Inferior parietal cortex (tissue), 1 donor: ENCODE measurements around the gene UCHL5.
"Not testable (repeated sequence)": the region's sequence is repeated elsewhere in the genome, so short reads cannot be mapped to it uniquely, and the experiment has no call there.

ENCODE experiments used
- DNase-seq: peaks from one replicate; pipeline ENCODE4 v3.0.0-alpha.2; 2016; ENCODE audit errors: extremely low spot score

Gene UCHL5

DNA sequence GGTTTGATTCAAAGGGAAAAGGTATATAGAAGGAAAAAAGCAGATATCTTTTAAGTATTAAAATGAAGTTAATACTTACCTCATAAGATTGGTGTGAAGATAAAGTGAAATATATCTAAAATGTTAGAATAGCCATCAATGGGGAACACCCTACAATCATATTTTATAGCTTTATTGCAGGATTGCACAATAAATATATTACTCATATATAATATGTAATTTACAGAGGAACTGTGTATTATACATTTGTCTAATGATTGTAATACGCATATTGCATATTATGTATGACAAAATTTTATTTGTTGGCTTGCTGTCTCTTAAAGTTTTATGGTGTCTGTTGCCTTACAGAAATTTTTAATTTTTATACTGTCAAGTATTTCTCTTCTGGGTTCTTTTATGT lies 47.8 kb downstream of the UCHL5 start:
- no peak for DNase-seq

- no peak for DNase-seq
These were observed 49.7 kb downstream of the UCHL5 start for GRCh38 chr1:193009501-193009900.

DNA sequence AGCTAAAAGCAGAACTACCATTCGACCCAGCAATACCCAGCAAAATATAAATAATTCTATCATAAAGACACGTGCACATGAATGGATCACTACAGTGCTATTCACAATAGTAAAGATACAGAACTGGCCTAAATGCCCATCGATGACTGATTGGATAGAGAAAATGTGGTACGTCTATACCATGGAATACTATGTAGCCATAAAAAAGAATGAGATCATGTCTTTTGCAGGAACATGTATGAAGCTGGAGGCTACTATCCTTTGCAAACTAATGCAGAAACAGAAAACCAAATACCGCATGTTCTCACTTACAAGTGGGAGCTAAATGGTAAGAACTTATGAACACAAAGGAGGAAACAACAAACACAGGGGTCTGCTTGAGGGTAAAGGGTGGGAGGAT lies 53.4 kb downstream of the UCHL5 start:
- DNase-seq, result no peak

- DNase-seq, result no peak
These were observed 60.6 kb downstream of the UCHL5 start for GRCh38 chr1:192998536-192998935.

DNA sequence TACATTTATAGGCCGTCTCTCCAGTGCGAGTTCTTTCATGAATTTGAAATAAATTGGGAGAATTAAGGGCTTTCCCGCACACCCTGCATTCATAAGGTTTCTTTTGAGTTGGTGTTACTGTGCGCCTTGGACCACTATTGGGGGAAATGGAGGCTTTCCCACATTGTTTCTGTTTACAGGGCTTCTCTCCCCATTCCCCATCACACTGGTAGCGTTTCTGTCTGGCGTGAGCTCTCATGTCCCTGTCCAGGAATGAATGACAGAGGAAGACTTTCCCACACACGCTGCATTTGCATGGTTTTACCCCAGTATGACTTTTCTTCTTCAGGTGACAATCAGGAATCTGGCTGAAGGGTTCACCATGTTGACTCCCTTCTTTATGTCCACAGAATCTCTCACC lies 65.0 kb downstream of the UCHL5 start:
- DNase-seq, result no peak

DNA sequence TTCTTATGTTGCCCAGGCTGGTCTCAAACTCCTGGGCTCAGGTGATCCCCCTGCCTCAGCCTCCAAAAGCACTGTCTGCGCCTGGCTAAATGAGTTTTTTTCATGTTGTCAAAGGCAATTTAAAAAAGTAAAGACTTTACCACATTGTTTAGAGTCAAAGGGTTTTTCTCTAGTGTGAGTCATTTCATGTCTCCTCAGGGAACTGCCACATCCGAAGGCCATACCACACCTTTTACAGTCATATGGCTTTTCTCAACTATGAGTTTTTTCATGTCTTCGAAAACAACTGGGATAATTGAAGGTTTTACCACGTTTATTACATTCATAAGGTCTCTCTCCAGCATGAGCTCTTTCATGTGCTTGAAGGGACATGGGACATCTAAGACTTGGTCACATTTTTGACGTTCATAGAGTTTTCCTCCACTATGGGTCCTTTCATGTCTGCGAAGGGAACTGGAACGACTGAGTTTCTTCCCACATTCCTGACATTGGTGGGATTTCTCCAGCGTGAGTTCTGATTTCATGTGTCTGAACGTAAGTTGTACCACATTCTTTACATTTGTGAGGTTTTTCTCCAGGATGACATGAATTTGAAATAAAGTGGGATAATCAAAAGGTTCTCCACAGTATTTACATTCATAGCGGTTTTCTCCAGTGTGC lies 65.6 kb downstream of the UCHL5 start:
- no peak for DNase-seq

- not testable (repeated sequence) for DNase-seq
These were observed 72.3 kb downstream of the UCHL5 start for GRCh38 chr1:192986748-192987334.

DNA sequence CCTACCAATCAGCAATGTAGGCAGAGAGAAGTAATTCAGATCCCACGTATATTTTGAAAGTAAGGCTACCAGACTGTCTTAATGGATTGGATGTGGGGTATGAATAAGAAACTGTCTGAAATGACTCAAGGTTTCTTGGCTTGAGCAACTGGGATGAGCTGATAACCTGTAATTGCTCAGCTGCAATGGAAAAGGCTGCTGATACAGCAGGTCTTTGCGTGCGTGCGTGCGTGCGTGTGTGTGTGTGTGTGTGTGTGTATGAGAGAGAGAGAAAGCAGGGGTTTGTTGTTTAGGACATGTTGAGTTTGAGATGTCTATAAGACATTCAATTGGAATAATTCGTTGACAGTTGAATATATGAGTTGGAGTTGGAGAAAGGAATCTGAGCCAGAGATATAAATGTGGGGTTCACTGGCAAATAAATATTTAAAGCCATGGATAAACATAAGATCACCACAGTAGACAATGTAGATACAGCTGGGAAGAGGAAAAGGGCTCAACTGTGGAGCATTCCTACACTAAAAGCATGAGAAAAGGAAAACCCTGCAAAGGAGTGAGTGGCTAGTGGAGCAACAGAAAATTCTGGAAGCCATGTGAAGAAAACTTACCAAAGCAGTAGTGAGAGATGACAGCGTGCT lies 72.9 kb downstream of the UCHL5 start:
- DNase-seq, result no peak

- no peak for DNase-seq
These were observed 75.1 kb downstream of the UCHL5 start for GRCh38 chr1:192984080-192984479.

DNA sequence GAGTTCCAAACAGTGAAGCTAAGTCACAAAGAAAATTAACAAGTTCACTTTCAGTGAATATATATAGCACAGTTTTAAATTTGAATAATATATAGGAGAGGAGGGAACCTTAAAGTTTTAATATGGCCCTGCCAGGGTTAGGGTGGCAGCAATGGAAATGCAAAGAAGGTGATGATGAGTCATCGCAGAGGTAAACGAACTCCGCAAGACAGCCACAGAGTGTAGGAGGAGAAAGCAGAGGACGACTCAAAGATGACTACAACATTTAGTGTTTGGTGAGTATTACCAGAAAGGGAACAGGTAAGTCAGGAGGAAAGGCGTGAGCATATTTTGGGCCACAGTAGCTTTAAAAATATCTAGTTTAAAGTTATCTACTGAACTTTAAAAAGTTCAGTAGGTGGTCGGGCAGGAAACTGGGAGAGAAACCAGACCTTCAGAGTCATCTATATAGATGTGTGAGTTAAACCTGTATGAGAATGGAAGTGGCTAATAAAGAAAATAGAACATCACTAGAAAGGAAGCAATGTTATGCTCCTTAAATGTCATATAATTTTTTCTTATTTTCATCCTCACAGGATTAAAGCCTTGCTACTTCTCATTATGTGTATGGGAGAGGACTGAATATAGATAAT lies 75.7 kb downstream of the UCHL5 start:
- no peak for DNase-seq

- DNase-seq, result no peak
These were observed 78.3 kb downstream of the UCHL5 start for GRCh38 chr1:192980856-192981255.

DNA sequence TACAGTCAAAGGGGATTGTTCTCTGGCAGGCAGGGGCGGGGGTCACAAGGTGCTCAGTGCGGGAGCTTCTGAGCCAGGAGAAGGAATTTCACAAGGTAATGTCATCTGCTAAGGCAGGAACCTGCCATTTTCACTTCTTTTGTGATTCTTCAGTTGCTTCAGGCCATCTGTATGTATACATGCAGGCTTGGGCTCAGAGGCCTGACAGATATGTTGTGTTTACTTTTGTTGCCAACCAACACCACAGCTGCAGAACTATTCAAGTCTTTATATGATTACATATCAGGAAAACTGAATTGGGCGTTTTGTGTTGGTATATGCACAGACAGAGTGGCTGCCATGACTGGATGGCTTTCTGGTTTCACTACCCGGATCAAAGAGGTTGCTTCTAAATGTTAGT lies 78.8 kb downstream of the UCHL5 start:
- DNase-seq, result not testable (repeated sequence)

GRCh38 chr1:192979542-192979941 lies 79.6 kb downstream of the UCHL5 start:
- no peak for DNase-seq

- no peak for DNase-seq
These were observed 80.9 kb downstream of the UCHL5 start for GRCh38 chr1:192978195-192978710.

DNA sequence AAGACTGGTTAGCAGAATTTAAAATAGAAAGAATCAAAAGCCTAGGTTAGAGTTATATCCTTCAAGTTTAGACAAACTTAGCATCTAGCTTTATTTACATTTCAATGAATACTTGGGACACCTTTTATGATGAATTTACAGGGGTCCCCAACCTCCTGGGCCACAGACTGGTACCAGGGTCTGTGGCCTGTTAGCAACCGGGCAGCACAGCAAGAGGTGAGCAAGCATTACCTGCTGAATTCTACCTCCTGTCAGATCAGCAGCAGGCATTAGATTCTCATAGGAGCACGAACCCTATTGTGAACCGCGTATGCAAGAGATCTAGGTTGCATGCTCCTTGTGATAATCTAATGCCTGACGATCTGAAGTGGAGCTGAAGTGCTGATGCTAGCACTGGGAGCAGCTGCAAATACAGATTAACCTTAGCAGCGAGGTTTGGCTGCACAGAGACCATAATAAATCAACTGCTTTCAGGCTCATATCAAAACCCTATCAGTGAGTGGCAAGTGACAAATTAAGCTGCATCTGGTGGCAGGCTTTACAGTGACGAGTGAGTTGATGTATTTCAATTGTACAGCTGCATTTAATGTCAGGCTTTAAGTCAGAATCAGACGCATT lies 82.0 kb downstream of the UCHL5 start:
- no peak for DNase-seq

GRCh38 chr1:192976576-192976975 lies 82.6 kb downstream of the UCHL5 start:
- DNase-seq, result no peak

DNA sequence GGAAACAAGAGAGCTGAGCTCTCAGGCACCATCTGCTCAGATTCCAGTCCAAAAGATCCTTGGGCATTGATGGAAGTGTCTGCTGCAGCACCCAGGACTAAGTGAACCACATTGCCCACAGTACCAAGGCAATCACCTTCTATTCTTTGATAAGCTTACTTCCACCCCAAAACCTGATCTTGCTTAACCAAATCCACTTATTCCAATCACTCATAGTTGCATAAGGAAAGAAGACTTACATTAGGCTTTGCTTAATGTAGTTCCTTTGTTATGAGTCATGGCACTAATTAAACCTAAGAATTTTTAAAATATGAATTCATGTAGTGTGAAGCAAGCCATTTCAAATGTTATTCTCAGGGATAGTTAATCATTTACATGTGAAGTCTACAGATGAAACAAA lies 84.5 kb downstream of the UCHL5 start:
- DNase-seq, result no peak

- DNase-seq, result no peak
These were observed 85.2 kb downstream of the UCHL5 start for GRCh38 chr1:192973988-192974387.

GRCh38 chr1:192973202-192973601 lies 86.0 kb downstream of the UCHL5 start:
- no peak for DNase-seq

- no peak for DNase-seq
These were observed 90.1 kb downstream of the UCHL5 start for GRCh38 chr1:192969091-192969490.

- DNase-seq, result no peak
These were observed 90.8 kb downstream of the UCHL5 start for GRCh38 chr1:192968323-192968722.

- no peak for DNase-seq
These were observed 91.3 kb downstream of the UCHL5 start for GRCh38 chr1:192967901-192968300.
